HG02610 (cell line): Measurements from ENCODE around the gene KCNV2.
A peak's percentile ranks its signal among the peaks of the same experiment; 100 is the strongest.

Experiments used
- ATAC-seq: cut with Tn5 transposase; IDR thresholded peaks from one replicate; pipeline ENCODE4 v1.9.1; 2021; ENCODE audit warnings: mild to moderate bottlenecking, moderate library complexity; ENCODE audit not compliant: unreplicated experiment

Gene KCNV2

GRCh38 chr9:2718698-2719033 is 1.4 kb downstream of the KCNV2 start:
- no peak for ATAC-seq

- ATAC-seq, result no peak
These were observed 2.9 kb downstream of the KCNV2 start for GRCh38 chr9:2720179-2720654.

- ATAC-seq, result no peak
These were observed 5.4 kb downstream of the KCNV2 start for GRCh38 chr9:2722715-2723114.

GRCh38 chr9:2723376-2724065 is 6.2 kb downstream of the KCNV2 start:
- no peak for ATAC-seq

GRCh38 chr9:2725126-2725525 is 7.8 kb downstream of the KCNV2 start:
- no peak for ATAC-seq

GRCh38 chr9:2725898-2726649 is 8.8 kb downstream of the KCNV2 start:
- ATAC-seq, result no peak

GRCh38 chr9:2726650-2727340 is 9.5 kb downstream of the KCNV2 start:
- no peak for ATAC-seq

GRCh38 chr9:2727374-2727773 is 10.1 kb downstream of the KCNV2 start:
- ATAC-seq, result no peak

GRCh38 chr9:2727966-2728613 is 10.8 kb downstream of the KCNV2 start:
- ATAC-seq, result peak; percentile 85

GRCh38 chr9:2729003-2729402 is 11.7 kb downstream of the KCNV2 start:
- ATAC-seq, result no peak

GRCh38 chr9:2729721-2730120 is 12.4 kb downstream of the KCNV2 start:
- ATAC-seq, result no peak

- no peak for ATAC-seq
These were observed 13.7 kb downstream of the KCNV2 start for GRCh38 chr9:2730971-2731370.

- no peak for ATAC-seq
These were observed 15.2 kb downstream of the KCNV2 start for GRCh38 chr9:2732492-2732891.

GRCh38 chr9:2740616-2741015 is 23.3 kb downstream of the KCNV2 start:
- no peak for ATAC-seq

GRCh38 chr9:2741441-2742158 is 24.3 kb downstream of the KCNV2 start:
- no peak for ATAC-seq

GRCh38 chr9:2742214-2742613 is 24.9 kb downstream of the KCNV2 start:
- no peak for ATAC-seq

- no peak for ATAC-seq
These were observed 26.7 kb downstream of the KCNV2 start for GRCh38 chr9:2743937-2744529.

GRCh38 chr9:2745560-2746380 is 28.5 kb downstream of the KCNV2 start:
- ATAC-seq, result no peak

GRCh38 chr9:2749485-2749884 is 32.2 kb downstream of the KCNV2 start:
- no peak for ATAC-seq

GRCh38 chr9:2755285-2755684 is 38.0 kb downstream of the KCNV2 start:
- ATAC-seq, result no peak
